Measurements from ENCODE around the gene SNX6. TPM values are rescaled to one million over a fixed set of nuclear protein-coding genes. Genes with fewer than 3 reads are reported as not detected.

SNX6 gene
- total and polyA plus RNA-seq, 9 of the 15 experiments (the other 6 are each of a cell fraction or from before 2014, with no cell fraction given) = 34.6 to 111 (median 57.5) TPM

- TF ChIP-seq, protein P1, sequence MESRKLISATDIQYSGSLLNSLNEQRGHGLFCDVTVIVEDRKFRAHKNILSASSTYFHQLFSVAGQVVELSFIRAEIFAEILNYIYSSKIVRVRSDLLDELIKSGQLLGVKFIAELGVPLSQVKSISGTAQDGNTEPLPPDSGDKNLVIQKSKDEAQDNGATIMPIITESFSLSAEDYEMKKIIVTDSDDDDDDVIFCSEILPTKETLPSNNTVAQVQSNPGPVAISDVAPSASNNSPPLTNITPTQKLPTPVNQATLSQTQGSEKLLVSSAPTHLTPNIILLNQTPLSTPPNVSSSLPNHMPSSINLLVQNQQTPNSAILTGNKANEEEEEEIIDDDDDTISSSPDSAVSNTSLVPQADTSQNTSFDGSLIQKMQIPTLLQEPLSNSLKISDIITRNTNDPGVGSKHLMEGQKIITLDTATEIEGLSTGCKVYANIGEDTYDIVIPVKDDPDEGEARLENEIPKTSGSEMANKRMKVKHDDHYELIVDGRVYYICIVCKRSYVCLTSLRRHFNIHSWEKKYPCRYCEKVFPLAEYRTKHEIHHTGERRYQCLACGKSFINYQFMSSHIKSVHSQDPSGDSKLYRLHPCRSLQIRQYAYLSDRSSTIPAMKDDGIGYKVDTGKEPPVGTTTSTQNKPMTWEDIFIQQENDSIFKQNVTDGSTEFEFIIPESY (CRISPR knock-in tag; IDR thresholded peaks at IDR 0.05) = peak; percentile 80
- TF ChIP-seq GTF2E2 (tag; IDR thresholded peaks at IDR 0.05) = 0 out of 2 replicates have a peak, but pooled peaks have one; percentile 23
- TF ChIP-seq TFE3 (CRISPR knock-in tag; IDR thresholded peaks at IDR 0.05) = no peak
- TF ChIP-seq NCOA4 (IDR thresholded peaks at IDR 0.05; ENCODE audit: partially characterized antibody) = no peak
- no peak for TF ChIP-seq TGIF2 (CRISPR knock-in tag; IDR thresholded peaks at IDR 0.05)
- TF ChIP-seq RBM34 (IDR thresholded peaks at IDR 0.05; ENCODE audit: borderline replicate concordance, insufficient read depth, low read length) = no peak
- peak; percentile 66 for TF ChIP-seq VEZF1 (CRISPR knock-in tag; IDR thresholded peaks at IDR 0.05)
- TF ChIP-seq ZKSCAN1 (IDR thresholded peaks at IDR 0.05; ENCODE audit: low read depth, low read length) = no peak
- TF ChIP-seq PHB (CRISPR knock-in tag; IDR thresholded peaks at IDR 0.05) = no peak
- no peak for TF ChIP-seq CEBPB (tag; IDR thresholded peaks at IDR 0.05)
- TF ChIP-seq CXXC5 (CRISPR knock-in tag; IDR thresholded peaks at IDR 0.05) = peak; percentile 51; the same call in 1 of the 2 replicates
- TF ChIP-seq ZNF408 (CRISPR knock-in tag; IDR thresholded peaks at IDR 0.05; ENCODE audit: low read depth) = no peak
- TF ChIP-seq TRIM24 (IDR thresholded peaks at IDR 0.05) = no peak
- TF ChIP-seq, protein P2, sequence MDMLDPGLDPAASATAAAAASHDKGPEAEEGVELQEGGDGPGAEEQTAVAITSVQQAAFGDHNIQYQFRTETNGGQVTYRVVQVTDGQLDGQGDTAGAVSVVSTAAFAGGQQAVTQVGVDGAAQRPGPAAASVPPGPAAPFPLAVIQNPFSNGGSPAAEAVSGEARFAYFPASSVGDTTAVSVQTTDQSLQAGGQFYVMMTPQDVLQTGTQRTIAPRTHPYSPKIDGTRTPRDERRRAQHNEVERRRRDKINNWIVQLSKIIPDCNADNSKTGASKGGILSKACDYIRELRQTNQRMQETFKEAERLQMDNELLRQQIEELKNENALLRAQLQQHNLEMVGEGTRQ (CRISPR knock-in tag; IDR thresholded peaks at IDR 0.05) = no peak
Observed at GRCh38 chr14:34629657-34630529, at the start of gene SNX6 (continued).

Measured in K562 (cell line).